NCI-H460 (cell line): ENCODE data around the gene ABO. TPM values are rescaled to one million over a fixed set of nuclear protein-coding genes. Genes with fewer than 3 reads are reported as not detected.
"Not testable (repeated sequence)": the region's sequence is repeated elsewhere in the genome, so short reads cannot be mapped to it uniquely, and the experiment has no call there.

ENCODE experiments used
- DNase-seq: peaks from one replicate; pipeline ENCODE4 v3.0.0-alpha.2; 2016; ENCODE audit warnings: low read depth; ENCODE audit errors: extremely low read depth
- small RNA-seq, 2 experiments: library from RNA; depleted of rRNA; stranded (forward); fragments of <200 nt; gene quantifications; one replicate each; pipeline ENCODE3, GENCODE V24; 2014
- total RNA-seq: library from RNA; depleted of rRNA; stranded (reverse); fragments of >200 nt; shearing (Covaris generic); gene quantifications from 2 replicates; pipeline ENCODE4 v1.2.3, GENCODE V29; 2014; rRNA removed

ABO gene
- total RNA-seq, 1 experiment from 2014 or later: not detected

GRCh38 chr9:133208171-133208879 is 66.7 kb downstream of the ABO start:
- DNase-seq: not testable (repeated sequence)

DNA sequence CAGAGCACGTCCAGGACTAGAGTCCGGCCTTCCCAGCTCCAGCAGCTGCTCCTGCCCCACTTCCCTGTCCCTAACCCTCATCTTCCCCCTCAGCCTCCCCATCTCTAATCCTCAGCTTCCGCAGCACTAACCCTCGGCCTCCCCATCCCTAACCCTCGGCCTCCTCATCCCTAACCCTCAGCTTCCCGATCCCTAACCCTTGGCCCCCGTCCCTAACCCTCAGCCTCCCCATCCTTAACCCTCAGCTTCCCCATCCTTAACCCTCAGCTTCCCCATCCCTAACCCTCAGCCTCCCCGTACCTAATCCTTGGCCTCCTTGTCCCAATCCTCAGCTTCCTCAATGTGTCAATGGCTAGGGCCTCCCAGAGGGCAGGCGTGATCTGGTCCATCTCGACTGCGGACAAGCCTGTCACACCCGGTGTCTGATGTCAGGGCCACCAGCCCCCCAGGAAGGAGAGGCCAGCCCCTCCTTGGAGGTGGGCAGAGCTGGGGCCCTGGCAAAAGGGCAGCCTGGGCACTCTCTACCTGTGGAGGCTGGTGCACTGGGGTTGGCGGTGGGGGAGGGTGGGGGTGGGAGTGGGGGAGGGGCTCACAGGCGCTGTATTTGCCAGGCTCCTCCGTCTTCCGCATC is 67.3 kb downstream of the ABO start:
- DNase-seq: no peak

DNA sequence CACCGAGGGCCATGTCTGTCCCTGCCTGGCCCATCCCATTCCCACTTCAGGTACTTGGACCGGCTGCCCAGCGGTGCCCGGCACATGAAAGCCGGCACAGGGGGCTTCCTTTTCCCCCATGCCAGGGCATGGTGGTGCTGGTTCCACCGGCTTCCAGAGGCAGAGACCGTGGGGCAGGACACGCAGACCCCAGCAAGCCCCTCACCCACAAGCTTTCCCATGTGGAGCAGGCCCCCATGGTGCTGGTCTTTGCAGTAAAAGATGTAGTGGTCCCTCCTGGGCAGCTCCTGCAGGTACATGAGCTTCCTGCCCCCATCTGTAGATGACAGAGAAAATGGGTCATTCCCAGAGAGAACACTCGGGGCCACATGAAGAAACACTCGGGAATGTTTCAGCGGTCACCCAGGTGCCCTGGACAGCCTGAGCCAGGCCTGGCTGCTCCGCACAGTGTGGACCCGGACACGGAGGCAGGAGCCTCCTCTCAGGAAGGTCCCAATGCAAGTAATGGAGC is 67.9 kb downstream of the ABO start:
- no peak for DNase-seq

GRCh38 chr9:133205996-133206931 is 68.7 kb downstream of the ABO start:
- DNase-seq: no peak

- not testable (repeated sequence) for DNase-seq
Observed at GRCh38 chr9:133205481-133205887, 69.5 kb downstream of the ABO start.

Small RNA genes lying within 50 kb of the gene (small RNA-seq; reads per million reads assigned to genes)
- gene RF00019: 0 reads per million in 2 experiments

Other genes starting within 250 kb of the ABO start
- 56.2 and 63.1 TPM in 2 replicates for gene GTF3C5, start 244.2 kb downstream of the ABO start, total RNA-seq
- 0.26 and 0.35 TPM in 2 replicates for gene CEL, start 213.2 kb downstream of the ABO start, total RNA-seq
- 19.2 and 21.2 TPM in 2 replicates for gene RALGDS, start 154.0 kb downstream of the ABO start, total RNA-seq
- 0.27 and 1.0 TPM in 2 replicates for gene GBGT1, start 111.3 kb downstream of the ABO start, total RNA-seq
- not detected in 2 replicates for gene OBP2B, start 66.0 kb downstream of the ABO start, total RNA-seq
- gene SURF6, start 61.0 kb upstream of the ABO start, total RNA-seq: 18.3 and 20.6 TPM in 2 replicates
- 16.9 and 17.0 TPM in 2 replicates for gene MED22, start 72.9 kb upstream of the ABO start, total RNA-seq
- 2,700 and 2,738 TPM in 2 replicates for gene RPL7A, start 73.0 kb upstream of the ABO start, total RNA-seq
- gene SURF1, start 81.3 kb upstream of the ABO start, total RNA-seq: 17.3 and 23.8 TPM in 2 replicates
- 51.3 and 52.6 TPM in 2 replicates for gene SURF2, start 81.3 kb upstream of the ABO start, total RNA-seq
- gene SURF4, start 100.9 kb upstream of the ABO start, total RNA-seq: 212 and 214 TPM in 2 replicates
- 0.59 TPM in 1 of 2 replicates, not detected in the other for gene STKLD1, start 101.2 kb upstream of the ABO start, total RNA-seq
- 22.1 and 27.1 TPM in 2 replicates for gene REXO4, start 142.8 kb upstream of the ABO start, total RNA-seq
- gene ADAMTS13, start 147.2 kb upstream of the ABO start, total RNA-seq: 0.40 and 1.1 TPM in 2 replicates
- 2.7 and 4.1 TPM in 2 replicates for gene CACFD1, start 184.8 kb upstream of the ABO start, total RNA-seq
- 4.0 and 4.4 TPM in 2 replicates for gene SLC2A6, start 203.9 kb upstream of the ABO start, total RNA-seq
- not detected in 2 replicates for gene MYMK, start 249.8 kb upstream of the ABO start, total RNA-seq